Mesendoderm (in vitro differentiated cells): ENCODE measurements around the gene GALNT1.

ENCODE experiments used
- DNase-seq: peaks from one replicate; pipeline ENCODE4 v3.0.0; 2013
- H2AK5ac ChIP-seq: 2 replicates; pipeline ENCODE4 v1.6.1; 2013; ENCODE audit warnings: low read length, inconsistent platforms
- H2BK120ac ChIP-seq: 2 replicates; pipeline ENCODE4 v1.6.1; 2013; ENCODE audit warnings: low read depth, mild to moderate bottlenecking, low read length, moderate library complexity, mixed read lengths
- H2BK15ac ChIP-seq: replicated peaks from 2 replicates; pipeline ENCODE4 v1.6.1; 2013; ENCODE audit warnings: low read depth, mild to moderate bottlenecking, moderate library complexity
- H2BK5ac ChIP-seq: 2 replicates; pipeline ENCODE4 v1.6.1; 2013; ENCODE audit warnings: low read length, inconsistent platforms
- H3K18ac ChIP-seq: 2 replicates; pipeline ENCODE4 v1.6.1; 2013; ENCODE audit warnings: mild to moderate bottlenecking, low read length, mixed read lengths
- H3K23ac ChIP-seq: one replicate; pipeline ENCODE4 v1.6.1; 2013; ENCODE audit warnings: low read length
- H3K27ac ChIP-seq: 2 replicates; pipeline ENCODE4 v1.5.1; 2013; ENCODE audit warnings: low read depth, mild to moderate bottlenecking, inconsistent platforms, low read length, moderate library complexity
- H3K27me3 ChIP-seq: 2 replicates; pipeline ENCODE4 v1.6.1; 2013; ENCODE audit warnings: low read length, control low read depth, mild to moderate bottlenecking, inconsistent platforms; ENCODE audit not compliant: insufficient read depth, poor library complexity
- H3K36me3 ChIP-seq: 2 replicates; pipeline ENCODE4 v1.6.1; 2013; ENCODE audit warnings: low read length, inconsistent platforms; ENCODE audit not compliant: control insufficient read depth, insufficient read depth
- H3K4ac ChIP-seq: one replicate; pipeline ENCODE4 v1.6.1; 2013; ENCODE audit warnings: low read depth, mild to moderate bottlenecking, low read length, moderate library complexity
- H3K4me1 ChIP-seq: 2 replicates; pipeline ENCODE4 v1.6.1; 2013; ENCODE audit warnings: low read depth, low read length, inconsistent platforms; ENCODE audit not compliant: control insufficient read depth
- H3K4me2 ChIP-seq: 2 replicates; pipeline ENCODE4 v1.6.1; 2013; ENCODE audit warnings: low read length
- H3K4me3 ChIP-seq: 2 replicates; pipeline ENCODE4 v1.5.1; 2013; ENCODE audit warnings: mild to moderate bottlenecking, low read length
- H3K56ac ChIP-seq: one replicate; pipeline ENCODE4 v1.6.1; 2013; ENCODE audit warnings: low read length
- H3K79me1 ChIP-seq: 2 replicates; pipeline ENCODE4 v1.6.1; 2013; ENCODE audit warnings: low read length, inconsistent platforms
- H3K79me2 ChIP-seq: 2 replicates; pipeline ENCODE4 v1.6.1; 2013; ENCODE audit warnings: mild to moderate bottlenecking, low read length; ENCODE audit not compliant: control insufficient read depth, insufficient read depth
- H3K9ac ChIP-seq: 2 replicates; pipeline ENCODE4 v1.6.1; 2013; ENCODE audit warnings: low read length, inconsistent platforms
- H4K5ac ChIP-seq: one replicate; pipeline ENCODE4 v1.6.1; 2013; ENCODE audit warnings: low read length
- H4K8ac ChIP-seq: one replicate; pipeline ENCODE4 v1.6.1; 2013; ENCODE audit warnings: low read depth, mild to moderate bottlenecking, control low read depth, low read length, moderate library complexity
- WGBS: extraction: QIAGEN DNeasy Blood & Tissue Kit; methylation state at CpG from one replicate; pipeline ENCODE4 v1.1.7; 2013; ENCODE audit warnings: low lambda C conversion rate, missing lambda C conversion rate; ENCODE audit not compliant: insufficient coverage; ENCODE audit errors: extremely low coverage; 5-methylcytosine and 5-hydroxymethylcytosine counted together

Gene GALNT1

GRCh38 chr18:35703043-35703688, 121.6 kb downstream of the GALNT1 start:
- Histone ChIP-seq H3K4me2 (no peak overlapping the region), H3K18ac (no peak overlapping the region), H3K36me3 (no peaks in the 10 kb centered on the region), H3K79me1 (no peaks in the 10 kb centered on the region), H4K8ac (no peak overlapping the region), H3K4ac (no peak overlapping the region), H2AK5ac (no peak overlapping the region), H3K4me3 (no peak overlapping the region), H4K5ac (no peak overlapping the region), H3K27ac (no peak overlapping the region), H3K9ac (no peak overlapping the region), H3K79me2 (no peaks in the 10 kb centered on the region), H2BK5ac (no peak overlapping the region), H3K56ac (no peak overlapping the region), H3K23ac (no peak overlapping the region), H3K27me3 (no peaks in the 10 kb centered on the region), H3K4me1 (no peaks in the 10 kb centered on the region), H2BK15ac (no peak overlapping the region), H2BK120ac (no peak overlapping the region)
- no peak for DNase-seq

DNA sequence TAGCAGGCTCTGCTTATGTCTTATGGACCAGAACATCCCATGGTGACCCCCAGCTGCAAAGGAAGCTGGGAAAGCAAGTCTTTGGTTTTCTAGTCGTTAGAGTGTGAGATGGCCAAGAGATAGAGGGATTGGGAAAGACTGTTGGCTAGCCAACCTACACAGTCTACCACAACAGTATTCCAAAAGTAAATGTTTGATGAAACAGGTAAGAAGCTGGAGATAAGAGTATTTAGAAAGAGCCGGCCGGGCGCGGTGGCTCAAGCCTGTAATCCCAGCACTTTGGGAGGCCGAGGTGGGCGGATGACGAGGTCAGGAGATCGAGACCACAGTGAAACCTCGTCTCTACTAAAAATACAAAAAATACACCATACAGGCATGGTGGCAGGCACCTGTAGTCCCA, 124.4 kb downstream of the GALNT1 start:
- no peak overlapping the region for H3K9ac ChIP-seq

GRCh38 chr18:35707247-35707646, 125.7 kb downstream of the GALNT1 start:
- Histone ChIP-seq H3K79me1 (no peaks in the 10 kb centered on the region), H4K5ac (no peak overlapping the region), H3K56ac (no peak overlapping the region), H2BK15ac (no peak overlapping the region), H3K27me3 (no peaks in the 10 kb centered on the region), H2BK5ac (no peak overlapping the region), H3K36me3 (no peaks in the 10 kb centered on the region), H3K79me2 (no peaks in the 10 kb centered on the region), H3K4me1 (no peaks in the 10 kb centered on the region), H2AK5ac (no peak overlapping the region), H3K27ac (no peak overlapping the region), H2BK120ac (no peak overlapping the region), H3K9ac (no peak overlapping the region), H3K18ac (no peak overlapping the region), H3K23ac (no peak overlapping the region), H3K4me3 (no peak overlapping the region), H4K8ac (no peak overlapping the region), H3K4ac (no peak overlapping the region), H3K4me2 (no peak overlapping the region)
- DNase-seq = no peak
- no CpG with 5 or more reads among the region's 2 CpGs for WGBS

More for the DNA sequence above, 124.4 kb downstream of the GALNT1 start:
- Histone ChIP-seq H3K4ac (no peak overlapping the region), H3K27me3 (no peaks in the 10 kb centered on the region), H3K56ac (no peak overlapping the region), H2BK5ac (no peak overlapping the region), H3K4me3 (no peak overlapping the region), H4K8ac (no peak overlapping the region), H2BK120ac (no peak overlapping the region), H3K79me2 (no peaks in the 10 kb centered on the region), H3K18ac (no peak overlapping the region), H4K5ac (no peak overlapping the region), H3K4me2 (no peak overlapping the region), H3K27ac (no peak overlapping the region), H3K4me1 (no peaks in the 10 kb centered on the region), H3K79me1 (no peaks in the 10 kb centered on the region), H3K23ac (no peak overlapping the region), H3K36me3 (no peaks in the 10 kb centered on the region), H2BK15ac (no peak overlapping the region), H2AK5ac (no peak overlapping the region)
- no peak for DNase-seq
- WGBS = no CpG with 5 or more reads among the region's 10 CpGs

DNA sequence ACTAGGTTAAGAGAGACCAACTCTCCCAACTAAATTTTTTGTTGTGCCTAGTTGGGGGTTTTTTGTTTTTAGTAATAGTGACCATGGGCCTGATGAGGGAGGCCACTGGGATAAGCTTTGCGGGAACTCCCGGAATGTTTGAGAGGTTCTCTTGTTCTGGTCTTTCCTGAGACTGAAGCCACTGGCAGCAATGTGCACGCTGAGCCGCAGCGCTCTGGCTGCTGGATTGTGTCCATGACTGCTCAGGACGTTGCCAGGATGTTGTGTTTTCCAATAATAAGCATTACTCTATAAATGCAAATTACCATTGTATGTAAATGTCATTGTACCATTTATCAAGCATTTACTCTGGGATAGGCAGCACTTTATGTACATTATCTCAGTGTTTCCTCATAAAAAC, 126.1 kb downstream of the GALNT1 start:
- no peaks in the 10 kb centered on the region for H3K36me3 ChIP-seq
- no peak overlapping the region for H2BK5ac ChIP-seq
- H3K23ac ChIP-seq = no peak overlapping the region
- H3K4me1 ChIP-seq = no peaks in the 10 kb centered on the region
- H2AK5ac ChIP-seq = no peak overlapping the region
- H3K18ac ChIP-seq = no peak overlapping the region
- no peaks in the 10 kb centered on the region for H3K79me2 ChIP-seq
- no peak overlapping the region for H2BK15ac ChIP-seq
- no peak overlapping the region for H3K27ac ChIP-seq
- WGBS = no CpG with 5 or more reads among the region's 6 CpGs
- H4K8ac ChIP-seq = no peak overlapping the region
- no peak overlapping the region for H4K5ac ChIP-seq
- no peak overlapping the region for H3K4me2 ChIP-seq
- no peaks in the 10 kb centered on the region for H3K27me3 ChIP-seq
- no peak for DNase-seq
- no peak overlapping the region for H2BK120ac ChIP-seq
- no peak overlapping the region for H3K4me3 ChIP-seq
- no peaks in the 10 kb centered on the region for H3K79me1 ChIP-seq
- H3K9ac ChIP-seq = no peak overlapping the region
- no peak overlapping the region for H3K56ac ChIP-seq
- H3K4ac ChIP-seq = no peak overlapping the region

DNA sequence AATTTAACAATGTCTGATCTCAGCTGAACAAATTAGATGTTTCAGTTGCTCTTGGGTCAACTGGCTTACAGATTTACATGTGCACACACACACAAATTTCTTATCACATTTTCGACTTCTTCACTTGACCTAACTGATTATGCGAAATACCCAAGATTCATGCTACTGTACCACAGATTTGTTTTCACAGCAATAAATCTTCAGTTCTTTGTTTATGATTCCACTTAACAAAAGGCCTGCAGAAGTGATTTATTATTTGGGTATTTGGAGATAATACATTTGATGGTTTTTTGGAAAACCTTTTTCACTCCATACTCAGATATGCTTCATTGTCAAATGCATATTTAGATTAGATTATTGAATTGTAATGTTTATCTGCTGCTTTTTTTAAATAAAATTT, 129.0 kb downstream of the GALNT1 start:
- Histone ChIP-seq H4K8ac (no peak overlapping the region), H3K56ac (no peak overlapping the region), H3K27me3 (no peaks in the 10 kb centered on the region), H3K4ac (no peak overlapping the region), H3K18ac (no peak overlapping the region), H3K23ac (no peak overlapping the region), H3K4me3 (no peak overlapping the region), H3K9ac (no peak overlapping the region), H3K4me1 (no peaks in the 10 kb centered on the region), H2BK5ac (no peak overlapping the region), H2BK120ac (no peak overlapping the region), H3K79me1 (no peaks in the 10 kb centered on the region), H2BK15ac (no peak overlapping the region), H3K79me2 (no peaks in the 10 kb centered on the region), H4K5ac (no peak overlapping the region), H3K36me3 (no peaks in the 10 kb centered on the region), H3K27ac (no peak overlapping the region), H3K4me2 (no peak overlapping the region), H2AK5ac (no peak overlapping the region)
- WGBS = no CpG with 5 or more reads among the region's 2 CpGs
- no peak for DNase-seq

DNA sequence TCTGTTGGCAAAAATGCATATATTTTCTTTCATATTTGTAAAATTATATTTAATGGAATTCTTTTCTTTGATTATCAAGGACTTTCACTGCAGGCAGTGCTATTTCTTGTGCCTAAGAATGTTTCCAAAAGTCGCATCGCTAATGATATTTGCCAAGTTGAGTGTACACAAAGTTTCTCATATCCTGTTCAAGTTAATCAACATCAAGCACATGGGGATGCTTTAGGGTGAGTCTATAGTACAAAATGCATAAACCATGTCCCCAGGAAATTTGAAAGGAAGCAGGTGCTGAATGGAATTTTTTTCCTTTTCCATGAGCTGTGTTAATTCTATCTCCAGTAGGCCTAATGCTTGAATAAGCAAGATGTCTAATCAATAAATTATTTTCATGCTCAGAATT, 129.7 kb downstream of the GALNT1 start:
- Histone ChIP-seq H3K4me3 (no peak overlapping the region), H3K4me2 (no peak overlapping the region), H2BK120ac (no peak overlapping the region), H3K79me2 (no peaks in the 10 kb centered on the region), H4K5ac (no peak overlapping the region), H3K9ac (no peak overlapping the region), H3K56ac (no peak overlapping the region), H2BK15ac (no peak overlapping the region), H3K36me3 (no peaks in the 10 kb centered on the region), H3K27me3 (no peaks in the 10 kb centered on the region), H3K27ac (no peak overlapping the region), H3K23ac (no peak overlapping the region), H3K4ac (no peak overlapping the region), H3K18ac (no peak overlapping the region), H4K8ac (no peak overlapping the region), H3K79me1 (no peaks in the 10 kb centered on the region), H2BK5ac (no peak overlapping the region), H2AK5ac (no peak overlapping the region), H3K4me1 (no peaks in the 10 kb centered on the region)
- DNase-seq = no peak
- no CpG with 5 or more reads among the region's 2 CpGs for WGBS
